Endometrial microvascular endothelial cells (primary cell): ENCODE data around the gene NXPE2. TPM values are rescaled to one million over a fixed set of nuclear protein-coding genes. Genes with fewer than 3 reads are reported as not detected.

Source experiments
- in situ Hi-C: cut with HindIII; loops from 2 replicates; pipeline ENCODE4 v1.10.0; 2017; ENCODE audit warnings: low sequenced_read_pairs, low pct_unique_long_range_greater_than_20kb; ENCODE audit errors: inconsistent ontology term
- total RNA-seq: library from RNA; depleted of rRNA; stranded (reverse); fragments of >200 nt; gene quantifications from one replicate; pipeline ENCODE4 v1.2.3, GENCODE V29; 2015; ENCODE audit errors: inconsistent ontology term

NXPE2 gene
- total RNA-seq, 1 donor from 2014 or later = not detected

DNA sequence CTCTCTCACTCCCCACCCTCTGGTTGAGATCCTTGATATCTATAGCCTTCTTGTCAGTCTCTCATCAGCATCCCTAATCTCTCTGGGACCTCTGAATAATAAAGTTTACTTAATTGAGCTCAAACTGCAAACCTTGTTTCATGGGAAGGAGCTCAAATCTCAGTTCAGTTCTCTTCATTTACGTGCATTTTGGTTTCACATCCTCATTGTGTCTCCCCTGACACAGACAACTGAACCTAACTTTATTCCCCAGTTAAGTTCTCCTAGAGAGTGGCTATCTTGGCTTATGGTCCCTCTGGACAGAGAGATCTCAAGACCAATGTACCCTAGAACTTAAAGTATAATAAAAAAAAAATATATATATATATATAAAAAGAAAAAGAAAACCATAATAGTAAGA is 47.3 kb downstream of the NXPE2 start:
- in situ Hi-C loops = no loop called here

DNA sequence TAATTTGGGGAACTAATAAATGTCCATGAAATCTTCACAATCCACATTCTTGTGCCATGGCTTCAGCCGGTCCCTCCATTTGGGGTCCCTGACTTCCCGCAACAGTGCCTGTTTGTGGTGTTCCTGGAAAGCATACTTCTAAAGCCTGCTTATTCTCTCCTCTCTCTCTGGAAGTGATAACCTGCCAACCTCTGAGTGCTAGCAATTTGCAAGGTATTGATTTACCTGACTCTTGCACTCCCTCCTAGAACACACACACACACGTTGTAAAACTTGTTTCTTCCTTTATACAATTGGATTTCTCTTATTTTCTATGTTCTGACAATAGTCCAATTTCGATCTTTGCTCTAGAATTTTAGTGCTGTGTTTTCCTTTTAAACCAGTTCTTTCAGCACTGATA is 58.5 kb downstream of the NXPE2 start:
- in situ Hi-C loops = no loop called here

DNA sequence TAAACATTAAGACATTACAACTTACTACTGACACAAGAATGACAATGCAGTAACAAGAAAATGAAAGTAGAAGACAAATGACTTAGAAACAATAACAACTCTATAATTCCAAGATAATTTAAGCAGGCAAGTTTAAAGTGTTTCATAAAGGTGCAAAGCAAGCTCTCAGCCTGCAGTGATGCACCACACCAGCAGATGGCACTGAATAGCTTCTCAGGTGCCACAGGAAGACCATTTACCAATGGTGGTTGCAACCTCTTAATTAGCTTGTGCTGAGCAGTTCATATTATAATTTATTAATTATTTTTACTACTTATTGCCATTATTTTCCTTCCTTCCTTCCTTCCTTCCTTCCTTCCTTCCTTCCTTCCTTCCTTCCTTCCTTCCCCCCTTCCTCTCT is 60.6 kb downstream of the NXPE2 start:
- in situ Hi-C loops = no loop called here

DNA sequence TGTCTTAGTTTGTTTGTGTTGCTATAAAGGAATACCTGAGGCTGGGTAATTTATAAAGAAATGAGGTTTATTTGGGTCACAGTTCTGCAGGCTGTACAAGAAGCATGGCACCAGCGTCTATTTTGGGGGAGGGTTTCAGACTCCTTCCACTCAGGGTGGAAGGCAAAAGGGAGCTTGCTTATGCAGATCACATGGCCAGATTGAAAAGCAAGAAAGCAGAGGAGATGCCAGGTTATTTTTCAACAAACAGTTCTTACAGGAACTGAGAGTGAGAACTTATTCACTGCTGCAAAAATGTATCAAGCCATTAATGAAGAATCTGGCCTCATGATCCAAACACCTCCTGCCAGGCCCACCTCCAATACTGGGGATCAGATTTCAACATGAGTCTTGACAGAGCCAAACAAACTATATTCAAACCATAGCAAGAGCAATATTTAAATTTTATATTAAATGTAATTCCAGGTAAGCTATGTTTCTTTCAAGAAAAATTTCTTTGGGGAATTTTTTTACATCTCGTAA is 66.9 kb downstream of the NXPE2 start:
- in situ Hi-C loops = no loop called here

DNA sequence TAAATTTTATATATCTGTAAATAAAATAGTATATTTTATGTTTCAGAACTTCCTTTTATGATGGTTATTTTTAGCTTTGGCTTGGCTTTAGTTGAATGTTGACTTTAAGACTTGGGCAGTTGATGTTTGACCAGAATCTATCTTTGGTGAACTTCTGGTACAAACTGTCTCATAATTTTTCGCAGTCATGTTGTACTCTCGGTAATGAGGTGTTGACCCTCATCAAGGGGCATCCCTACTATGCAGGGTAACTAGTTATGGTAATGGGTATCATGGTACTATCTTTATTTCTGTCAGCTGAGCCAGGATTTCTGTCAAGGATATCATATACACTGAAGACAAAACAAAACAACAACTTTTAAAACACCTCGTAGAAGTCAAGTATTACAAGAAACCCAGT is 67.7 kb downstream of the NXPE2 start:
- in situ Hi-C loops = no loop called here

Other genes starting within 250 kb of the NXPE2 start
- 161 TPM for gene REXO2, start 239.1 kb upstream of the NXPE2 start, total RNA-seq
- gene NXPE1, start 118.6 kb upstream of the NXPE2 start, total RNA-seq = not detected
- not detected for gene NXPE4, start 82.7 kb upstream of the NXPE2 start, total RNA-seq